Stimulated activated CD8-positive, alpha-beta memory T cell treated with anti-CD3 and anti-CD28 coated beads, Interleukin-4, amount 100 ng/mL, for 1 hour (primary cell): ENCODE results near the gene UBAP2.
"Not testable (repeated sequence)": the region's sequence is repeated elsewhere in the genome, so short reads cannot be mapped to it uniquely, and the experiment has no call there.

Experiments
- DNase-seq, 2 donors: peaks; one replicate each; pipeline ENCODE4 v3.0.0-alpha.2; 2020; ENCODE audit warnings: low read depth in 2 of 2, low spot score in 1 of 2

UBAP2 gene

GRCh38 chr9:34047864-34048726, 592 bp downstream of the UBAP2 start:
- peak; percentile 5 to 31 for DNase-seq

DNA sequence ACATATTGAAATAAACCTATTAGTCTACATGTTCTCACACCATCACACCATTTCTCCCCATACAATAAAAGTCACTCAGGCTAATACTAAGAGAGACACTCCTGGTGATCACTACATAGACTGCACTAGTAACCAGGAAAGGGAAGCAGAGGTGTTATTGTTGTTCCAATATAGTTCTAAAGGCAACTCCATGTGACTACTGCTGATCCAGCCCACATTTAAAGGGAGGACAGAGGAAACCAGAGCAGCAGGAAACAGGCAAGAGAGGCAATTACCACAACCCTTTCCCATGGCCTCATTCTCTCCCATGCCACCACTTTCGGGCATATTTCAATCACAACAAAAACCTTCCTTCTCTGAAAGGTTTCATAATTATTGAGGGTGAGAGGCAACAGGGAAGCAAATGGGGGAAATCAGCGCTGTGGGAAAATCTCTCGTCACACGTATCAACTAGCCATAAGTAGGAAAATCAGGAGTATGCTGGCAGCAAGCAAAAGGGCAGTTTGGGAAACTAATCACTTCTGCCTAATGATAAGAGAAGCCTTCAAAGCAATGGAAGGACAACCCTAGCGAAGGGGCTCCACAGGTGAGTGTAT, 1.8 kb downstream of the UBAP2 start:
- no peak for DNase-seq

GRCh38 chr9:34045903-34046302, 2.8 kb downstream of the UBAP2 start:
- DNase-seq, result no peak

GRCh38 chr9:34042074-34042473, 6.6 kb downstream of the UBAP2 start:
- not testable (repeated sequence) for DNase-seq

DNA sequence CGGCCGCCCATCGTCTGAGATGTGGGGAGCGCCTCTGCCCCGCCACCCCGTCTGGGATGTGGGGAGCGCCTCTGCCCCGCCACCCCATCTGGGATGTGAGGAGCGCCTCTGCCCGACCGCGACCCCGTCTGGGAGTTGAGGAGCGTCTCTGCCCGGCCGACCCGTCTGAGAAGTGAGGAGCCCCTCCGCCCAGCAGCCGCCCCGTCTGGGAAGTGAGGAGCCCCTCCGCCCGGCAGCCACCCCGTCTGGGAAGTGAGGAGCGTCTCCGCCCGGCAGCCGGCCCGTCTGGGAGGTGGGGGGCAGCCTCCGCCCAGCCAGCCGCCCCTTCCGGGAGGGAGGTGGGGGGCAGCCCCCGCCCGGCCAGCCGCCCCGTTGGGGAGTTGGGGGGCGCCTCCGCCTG, 9.8 kb downstream of the UBAP2 start:
- DNase-seq, result not testable (repeated sequence)

GRCh38 chr9:34037626-34038025, 11.1 kb downstream of the UBAP2 start:
- no peak for DNase-seq

- no peak for DNase-seq
Observed at GRCh38 chr9:34036625-34037024, 12.1 kb downstream of the UBAP2 start.

DNA sequence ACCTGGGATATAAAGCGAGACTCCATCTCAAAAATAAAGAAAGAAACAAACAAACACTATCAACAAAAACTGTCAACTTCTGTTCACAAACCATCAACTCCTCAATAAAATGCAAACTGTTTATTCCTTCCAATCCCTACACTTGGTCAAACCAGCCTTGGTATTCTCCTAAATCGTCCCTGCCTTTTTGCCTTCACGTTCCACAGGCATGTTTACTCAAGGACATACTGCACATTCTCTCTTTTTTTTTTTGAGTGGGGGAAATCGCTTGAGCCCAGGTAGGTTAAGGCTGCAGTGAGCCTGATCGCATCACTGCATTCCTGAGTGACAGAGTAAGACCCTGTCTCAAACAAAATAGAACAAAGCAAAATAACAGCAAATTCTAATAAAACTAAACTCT, 13.0 kb downstream of the UBAP2 start:
- DNase-seq, result no peak

- no peak for DNase-seq
Observed at GRCh38 chr9:34034698-34035065, 14.0 kb downstream of the UBAP2 start.

GRCh38 chr9:34032631-34033030, 16.1 kb downstream of the UBAP2 start:
- DNase-seq, result no peak

DNA sequence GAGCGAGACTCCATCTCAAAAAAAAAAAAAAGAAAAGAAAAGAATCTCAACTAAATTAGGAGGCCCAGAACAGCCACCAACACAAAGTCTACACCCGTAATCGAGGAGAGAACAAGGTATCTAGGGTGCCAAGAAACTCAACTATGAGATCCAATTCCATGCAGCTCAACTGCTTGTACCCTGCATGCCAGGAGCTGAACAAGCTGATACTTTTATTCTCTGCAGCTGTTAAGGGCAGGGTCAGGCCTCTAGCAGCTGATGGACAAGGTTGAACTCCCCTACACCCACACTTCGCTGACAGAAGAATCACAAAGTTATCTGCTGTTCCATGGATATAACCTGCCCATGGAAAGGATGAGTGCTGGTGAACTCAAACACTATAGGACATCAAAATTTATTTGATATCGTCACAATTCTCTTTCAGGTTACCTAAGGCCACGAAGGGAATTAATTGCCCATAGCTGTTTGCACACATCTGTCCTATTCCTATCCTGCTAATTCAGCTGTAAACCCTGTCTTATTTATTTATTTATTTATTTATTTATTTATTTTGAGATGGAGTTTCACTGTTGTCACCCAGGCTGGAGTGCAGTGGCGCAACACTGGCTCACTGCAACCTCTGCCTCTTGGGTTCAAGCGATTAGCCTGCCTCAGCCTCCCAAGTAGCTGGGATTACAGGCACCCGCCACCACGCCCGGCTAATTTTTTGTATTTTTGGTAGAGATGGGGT, 20.7 kb downstream of the UBAP2 start:
- DNase-seq, result no peak

- no peak for DNase-seq
Observed at GRCh38 chr9:34025811-34026210, 22.9 kb downstream of the UBAP2 start.

- no peak for DNase-seq
Observed at GRCh38 chr9:34025062-34025461, 23.6 kb downstream of the UBAP2 start.

- DNase-seq, result not testable (repeated sequence)
Observed at GRCh38 chr9:34024476-34024875, 24.2 kb downstream of the UBAP2 start.

DNA sequence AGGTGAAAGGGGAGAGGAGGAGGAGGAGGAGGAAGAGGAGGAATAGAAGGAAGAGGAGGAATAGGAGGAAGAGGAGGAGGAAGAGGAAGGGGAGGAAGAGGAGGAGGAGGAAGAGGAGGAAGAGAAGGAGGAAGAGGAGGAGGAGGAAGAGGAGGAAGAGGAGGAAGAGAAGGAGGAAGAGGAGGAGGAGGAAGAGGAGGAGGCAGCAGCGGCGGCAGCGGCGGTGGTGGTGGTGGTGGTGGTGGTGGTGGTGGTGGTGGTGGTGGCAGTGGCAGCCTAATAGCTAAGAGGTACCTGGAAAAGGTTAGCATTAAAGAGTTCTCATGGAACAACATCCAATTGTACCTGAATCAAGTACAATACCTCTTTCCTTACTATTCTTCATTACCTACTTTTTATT, 32.5 kb downstream of the UBAP2 start:
- DNase-seq, result no peak

GRCh38 chr9:34010979-34011378, 37.7 kb downstream of the UBAP2 start:
- DNase-seq, result no peak

DNA sequence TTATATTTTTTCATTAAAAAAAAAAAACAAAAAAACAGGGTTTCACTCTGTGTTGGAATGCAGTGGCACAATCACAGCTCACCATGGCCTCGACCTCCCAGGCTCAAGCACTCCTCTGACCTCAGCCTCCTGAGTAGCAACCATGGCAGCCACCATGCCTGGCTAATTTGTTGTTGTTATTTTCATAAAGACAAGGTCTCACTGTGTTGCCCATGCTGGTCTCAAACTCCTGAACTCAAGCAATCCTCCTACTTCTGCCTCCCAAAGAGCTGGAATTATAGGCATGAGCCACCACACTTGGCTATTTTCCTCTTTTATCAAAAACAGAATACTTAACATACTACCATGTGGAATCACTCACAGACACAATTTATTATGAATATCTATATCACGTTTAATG, 46.7 kb downstream of the UBAP2 start:
- no peak for DNase-seq

DNA sequence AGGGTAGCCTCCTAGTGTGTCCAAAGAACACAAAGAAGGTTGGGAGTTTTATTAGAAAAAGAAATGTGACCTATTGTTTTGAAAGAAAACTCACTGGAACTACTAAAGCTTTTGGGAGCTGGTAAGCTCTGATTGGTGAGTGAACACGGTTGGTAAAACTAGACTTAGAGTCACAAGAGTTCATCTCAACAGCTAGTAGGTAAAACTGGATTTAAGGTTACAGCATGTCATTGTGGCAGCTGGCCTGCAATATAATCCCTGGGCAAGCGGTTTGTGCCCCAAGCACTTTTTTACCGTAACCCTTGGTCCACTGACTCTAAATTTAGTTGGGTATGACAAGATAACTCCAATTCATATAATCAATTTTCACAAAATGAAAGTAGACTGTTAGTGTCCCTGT, 47.4 kb downstream of the UBAP2 start:
- DNase-seq, result no peak

GRCh38 chr9:33995449-33995848, 53.2 kb downstream of the UBAP2 start:
- DNase-seq, result no peak

GRCh38 chr9:33993104-33993503, 55.6 kb downstream of the UBAP2 start:
- no peak for DNase-seq

- no peak for DNase-seq
Observed at GRCh38 chr9:33992632-33993031, 56.1 kb downstream of the UBAP2 start.

DNA sequence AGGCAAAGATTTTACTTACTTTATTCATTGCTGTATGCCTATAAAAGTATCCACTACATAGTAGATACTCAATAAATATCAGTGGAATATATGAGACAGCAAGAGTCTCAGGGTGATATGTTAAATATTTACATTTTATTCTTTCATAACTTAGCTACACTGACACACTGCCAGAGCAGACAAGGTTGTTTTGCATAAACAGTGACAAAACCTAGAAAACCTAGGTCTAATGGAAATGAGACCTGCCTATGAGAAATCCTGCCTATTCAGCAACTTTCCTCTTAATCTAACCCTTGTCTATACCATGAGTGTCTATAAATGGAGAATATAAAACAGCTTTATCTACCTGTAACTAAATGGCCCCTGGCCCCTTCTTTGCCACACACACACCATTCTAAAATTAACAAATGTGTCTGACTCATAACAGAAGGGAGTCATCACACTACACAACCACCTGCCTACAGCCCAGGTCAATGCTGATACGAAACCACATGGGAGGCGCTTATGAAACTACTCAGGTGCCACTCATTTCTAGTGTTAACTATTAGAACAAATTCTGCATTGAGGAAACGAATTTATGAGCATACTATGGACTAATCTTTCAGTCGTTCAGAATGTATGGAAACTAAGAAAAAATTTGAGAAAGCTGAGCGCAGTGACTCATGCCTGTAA, 60.3 kb downstream of the UBAP2 start:
- DNase-seq, result no peak
